ENCODE data around the gene CALM3.

DNA sequence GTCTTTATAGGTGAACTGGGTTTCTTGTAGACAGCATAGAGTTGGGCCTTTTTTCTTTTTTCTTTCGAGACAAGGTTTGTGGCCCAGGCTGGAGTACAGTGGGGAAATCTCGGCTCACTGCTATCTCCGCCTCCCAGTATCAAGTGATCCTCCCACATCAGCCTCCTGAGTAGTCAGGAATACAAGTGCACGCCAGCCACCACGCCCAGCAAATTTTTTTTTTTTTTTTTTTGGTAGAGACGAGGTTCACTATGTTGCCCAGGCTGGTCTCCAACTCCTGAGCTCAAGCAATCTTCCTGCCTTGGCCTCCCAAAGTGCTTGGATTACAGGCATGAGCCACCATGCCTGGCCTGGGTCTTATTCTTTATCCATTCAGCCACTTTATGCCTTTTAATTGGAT is 5.1 kb upstream of the CALM3 start:
- TF ChIP-seq CTCF (IDR thresholded peaks at IDR 0.05) (no peak), EZH2 (IDR thresholded peaks at IDR 0.05) (no peak), EZH2phosphoT487 (IDR thresholded peaks at IDR 0.05) (no peak)
